Skeletal muscle cell (primary cell): ENCODE measurements around the gene SCAP.

Experiments used
- DNase-seq: peaks from one replicate; pipeline ENCODE4 v3.0.0-alpha.2; 2010; ENCODE audit warnings: low read depth
- H3K4me3 ChIP-seq: 2 replicates; pipeline ENCODE4 v1.5.1; 2011; ENCODE audit warnings: low read depth, mild to moderate bottlenecking, control low read depth, low read length, moderate library complexity

SCAP gene

GRCh38 chr3:47419083-47420043 lies 56.4 kb downstream of the SCAP start:
- DNase-seq = no peak
- H3K4me3 ChIP-seq = no peak overlapping the region

GRCh38 chr3:47418167-47419082 lies 57.3 kb downstream of the SCAP start:
- DNase-seq = no peak
- H3K4me3 ChIP-seq = no peak overlapping the region

DNA sequence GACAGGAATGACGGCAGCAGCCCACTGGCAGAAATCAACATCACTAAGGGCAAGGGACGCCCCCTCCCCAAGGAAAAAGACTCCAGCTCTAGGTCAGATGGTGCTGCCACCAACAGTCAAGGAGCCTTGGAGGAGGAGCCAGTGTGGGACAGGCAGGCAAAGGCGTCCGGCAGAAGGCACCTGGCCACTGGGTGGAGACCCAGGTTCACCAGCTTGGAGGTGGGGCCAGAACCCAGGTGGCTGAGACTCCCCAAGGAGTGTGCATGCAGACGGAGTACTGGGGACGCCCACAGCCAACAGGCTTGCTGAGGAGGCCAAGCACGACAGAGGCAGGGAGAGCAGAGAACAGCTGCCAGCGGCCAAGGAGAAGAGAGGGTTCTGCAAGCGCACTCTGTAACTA lies 59.7 kb downstream of the SCAP start:
- no peak for DNase-seq
- H3K4me3 ChIP-seq = no peak overlapping the region

DNA sequence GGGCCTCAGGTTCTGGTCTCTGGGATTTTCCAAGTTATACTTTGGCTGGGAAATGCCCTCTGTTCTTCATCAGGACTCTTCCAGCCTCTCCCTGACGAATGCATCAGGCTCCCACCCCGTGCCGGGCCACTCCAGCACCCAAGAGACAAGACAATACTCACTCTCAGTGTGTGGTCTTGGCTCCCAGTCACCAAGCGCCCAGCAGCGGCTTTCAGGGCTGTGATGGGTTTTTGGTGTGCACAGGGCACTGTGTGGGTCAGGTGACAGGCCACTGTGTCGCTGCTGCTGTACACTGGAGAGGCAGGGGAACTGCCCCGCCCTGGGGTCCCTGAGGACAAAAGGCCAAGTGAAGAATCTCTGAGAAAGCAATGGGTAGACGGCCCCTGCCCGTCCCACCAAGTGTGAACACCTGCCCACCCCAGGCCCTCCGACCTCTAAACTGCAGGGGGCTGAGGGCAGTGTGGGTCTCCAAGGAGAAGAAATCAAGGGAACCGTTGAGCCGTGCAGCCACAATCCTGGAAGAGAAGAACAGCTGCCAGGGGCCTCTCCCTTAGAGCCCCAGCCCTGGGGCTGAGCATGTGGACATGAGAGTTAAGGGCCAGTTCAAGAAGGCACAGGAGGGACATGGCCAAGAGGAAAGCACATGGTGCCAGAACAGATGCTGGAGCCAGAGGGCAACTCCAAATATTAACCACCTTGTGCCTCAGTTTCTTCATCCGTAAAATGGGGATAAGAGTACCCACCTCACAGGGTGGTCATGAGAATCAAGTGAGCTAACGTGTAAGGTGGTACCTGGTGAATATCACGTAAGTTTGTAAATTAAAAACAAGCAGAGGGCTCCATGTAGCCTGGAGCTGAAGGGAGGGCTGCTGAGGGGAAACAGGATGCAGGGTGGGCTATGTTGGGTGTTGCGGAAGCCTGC lies 60.8 kb downstream of the SCAP start:
- DNase-seq = no peak
- H3K4me3 ChIP-seq = no peak overlapping the region

DNA sequence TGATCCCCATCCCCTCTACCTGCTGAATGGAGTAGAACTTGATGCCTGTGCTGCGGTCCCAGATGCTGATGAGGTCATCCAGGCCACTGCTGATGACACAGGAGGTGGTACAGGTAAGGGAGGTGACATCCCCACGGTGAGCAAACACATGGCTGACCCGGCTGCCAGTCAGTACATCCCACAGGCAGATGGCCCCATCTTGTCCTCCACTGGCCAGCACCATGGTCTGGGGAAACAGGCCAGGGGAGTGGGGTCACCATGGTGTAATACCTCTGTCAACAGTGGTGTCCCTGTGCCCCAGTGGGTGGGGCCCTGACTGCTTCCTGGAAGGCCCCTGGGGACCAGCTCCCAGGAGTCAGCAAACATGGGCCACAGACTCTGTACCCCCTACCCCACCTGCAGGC lies 61.6 kb downstream of the SCAP start:
- H3K4me3 ChIP-seq = no peak overlapping the region
- DNase-seq = no peak

DNA sequence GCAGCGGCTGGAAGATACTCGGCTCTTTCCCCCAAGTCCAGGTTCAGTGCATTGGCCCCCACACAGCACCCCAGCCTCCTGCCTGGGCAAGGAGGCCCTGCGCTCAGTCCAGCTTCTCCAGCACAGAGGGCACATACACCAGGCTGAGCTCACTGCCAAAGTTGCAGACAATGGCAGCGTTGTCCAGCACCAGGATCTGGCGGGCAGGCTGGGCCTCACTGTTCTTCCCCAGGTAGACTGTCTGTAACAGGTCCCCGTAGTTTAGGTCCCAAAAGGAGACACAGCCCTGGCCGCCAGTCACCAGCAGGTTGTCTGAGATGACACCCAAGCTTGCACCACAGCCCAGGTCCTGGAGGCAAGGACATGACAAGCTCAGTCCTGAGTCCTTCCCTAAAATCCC lies 62.0 kb downstream of the SCAP start:
- H3K4me3 ChIP-seq = no peak overlapping the region
- DNase-seq = no peak

- DNase-seq = no peak
- H3K4me3 ChIP-seq = no peak overlapping the region
Measured at GRCh38 chr3:47412842-47413520, 62.8 kb downstream of the SCAP start.

DNA sequence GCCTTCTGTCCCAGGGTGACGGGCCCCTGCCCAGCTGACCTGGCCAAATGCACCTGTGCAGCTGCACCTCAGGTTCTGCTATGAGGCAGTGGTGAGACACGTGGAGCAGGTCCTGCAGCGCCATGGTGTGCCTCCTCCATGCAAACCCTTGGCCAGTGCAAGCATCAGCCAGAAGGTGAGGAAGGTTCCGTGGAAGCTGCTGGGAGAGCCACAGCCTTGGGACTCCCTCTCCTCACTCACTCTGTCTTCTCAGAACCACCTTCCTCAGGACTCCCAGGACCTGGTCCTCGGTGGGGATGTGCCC lies 63.3 kb downstream of the SCAP start:
- DNase-seq = no peak
- H3K4me3 ChIP-seq = no peak overlapping the region

GRCh38 chr3:47411696-47412452 lies 63.9 kb downstream of the SCAP start:
- H3K4me3 ChIP-seq = no peak overlapping the region
- no peak for DNase-seq

DNA sequence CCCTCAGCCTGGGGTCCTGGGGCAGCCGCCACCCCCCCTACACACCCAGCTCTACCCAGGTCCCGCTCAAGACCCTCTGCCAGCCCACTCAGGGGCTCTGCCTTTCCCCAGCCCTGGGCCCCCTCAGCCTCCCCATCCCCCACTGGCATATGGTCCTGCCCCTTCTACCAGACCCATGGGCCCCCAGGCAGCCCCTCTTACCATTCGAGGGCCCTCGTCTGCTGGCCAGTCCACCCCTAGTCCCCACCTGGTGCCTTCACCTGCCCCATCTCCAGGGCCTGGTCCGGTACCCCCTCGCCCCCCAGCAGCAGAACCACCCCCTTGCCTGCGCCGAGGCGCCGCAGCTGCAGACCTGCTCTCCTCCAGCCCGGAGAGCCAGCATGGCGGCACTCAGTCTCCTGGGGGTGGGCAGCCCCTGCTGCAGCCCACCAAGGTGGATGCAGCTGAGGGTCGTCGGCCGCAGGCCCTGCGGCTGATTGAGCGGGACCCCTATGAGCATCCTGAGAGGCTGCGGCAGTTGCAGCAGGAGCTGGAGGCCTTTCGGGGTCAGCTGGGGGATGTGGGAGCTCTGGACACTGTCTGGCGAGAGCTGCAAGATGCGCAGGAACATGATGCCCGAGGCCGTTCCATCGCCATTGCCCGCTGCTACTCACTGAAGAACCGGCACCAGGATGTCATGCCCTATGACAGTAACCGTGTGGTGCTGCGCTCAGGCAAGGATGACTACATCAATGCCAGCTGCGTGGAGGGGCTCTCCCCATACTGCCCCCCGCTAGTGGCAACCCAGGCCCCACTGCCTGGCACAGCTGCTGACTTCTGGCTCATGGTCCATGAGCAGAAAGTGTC lies 64.7 kb downstream of the SCAP start:
- H3K4me3 ChIP-seq = no peak overlapping the region
- no peak for DNase-seq

- DNase-seq = no peak
- no peak overlapping the region for H3K4me3 ChIP-seq
Measured at GRCh38 chr3:47410417-47410720, 65.4 kb downstream of the SCAP start.

DNA sequence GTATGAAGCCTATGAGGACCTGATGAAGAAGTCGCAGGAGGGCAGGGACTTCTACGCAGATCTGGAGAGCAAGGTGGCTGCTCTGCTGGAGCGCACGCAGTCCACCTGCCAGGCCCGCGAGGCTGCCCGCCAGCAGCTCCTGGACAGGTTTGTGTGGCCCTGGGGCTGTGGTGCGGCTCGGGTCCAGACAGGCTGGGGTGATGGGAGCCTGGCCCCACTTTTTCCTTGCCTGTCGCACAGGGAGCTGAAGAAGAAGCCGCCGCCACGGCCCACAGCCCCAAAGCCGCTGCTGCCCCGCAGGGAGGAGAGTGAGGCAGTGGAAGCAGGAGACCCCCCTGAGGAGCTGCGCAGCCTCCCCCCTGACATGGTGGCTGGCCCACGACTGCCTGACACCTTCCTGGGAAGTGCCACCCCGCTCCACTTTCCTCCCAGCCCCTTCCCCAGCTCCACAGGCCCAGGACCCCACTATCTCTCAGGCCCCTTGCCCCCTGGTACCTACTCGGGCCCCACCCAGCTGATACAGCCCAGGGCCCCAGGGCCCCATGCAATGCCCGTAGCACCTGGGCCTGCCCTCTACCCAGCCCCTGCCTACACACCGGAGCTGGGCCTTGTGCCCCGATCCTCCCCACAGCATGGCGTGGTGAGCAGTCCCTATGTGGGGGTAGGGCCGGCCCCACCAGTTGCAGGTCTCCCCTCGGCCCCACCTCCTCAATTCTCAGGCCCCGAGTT lies 65.9 kb downstream of the SCAP start:
- DNase-seq = no peak

GRCh38 chr3:47409284-47409683 lies 66.5 kb downstream of the SCAP start:
- DNase-seq = no peak

More for the DNA sequence above, 65.9 kb downstream of the SCAP start:
- no peak overlapping the region for H3K4me3 ChIP-seq

DNA sequence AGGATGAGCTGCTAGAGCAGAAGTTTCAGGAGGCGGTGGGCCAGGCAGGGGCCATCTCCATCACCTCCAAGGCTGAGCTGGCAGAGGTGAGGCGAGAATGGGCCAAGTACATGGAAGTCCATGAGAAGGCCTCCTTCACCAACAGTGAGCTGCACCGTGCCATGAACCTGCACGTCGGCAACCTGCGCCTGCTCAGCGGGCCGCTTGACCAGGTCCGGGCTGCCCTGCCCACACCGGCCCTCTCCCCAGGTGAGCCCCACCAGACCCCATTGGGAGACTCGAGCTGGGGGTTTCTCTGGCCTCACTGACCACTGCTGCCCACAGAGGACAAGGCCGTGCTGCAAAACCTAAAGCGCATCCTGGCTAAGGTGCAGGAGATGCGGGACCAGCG lies 66.9 kb downstream of the SCAP start:
- no peak for DNase-seq
- H3K4me3 ChIP-seq = no peak overlapping the region

More at GRCh38 chr3:47409284-47409683, 66.5 kb downstream of the SCAP start:
- no peak overlapping the region for H3K4me3 ChIP-seq

DNA sequence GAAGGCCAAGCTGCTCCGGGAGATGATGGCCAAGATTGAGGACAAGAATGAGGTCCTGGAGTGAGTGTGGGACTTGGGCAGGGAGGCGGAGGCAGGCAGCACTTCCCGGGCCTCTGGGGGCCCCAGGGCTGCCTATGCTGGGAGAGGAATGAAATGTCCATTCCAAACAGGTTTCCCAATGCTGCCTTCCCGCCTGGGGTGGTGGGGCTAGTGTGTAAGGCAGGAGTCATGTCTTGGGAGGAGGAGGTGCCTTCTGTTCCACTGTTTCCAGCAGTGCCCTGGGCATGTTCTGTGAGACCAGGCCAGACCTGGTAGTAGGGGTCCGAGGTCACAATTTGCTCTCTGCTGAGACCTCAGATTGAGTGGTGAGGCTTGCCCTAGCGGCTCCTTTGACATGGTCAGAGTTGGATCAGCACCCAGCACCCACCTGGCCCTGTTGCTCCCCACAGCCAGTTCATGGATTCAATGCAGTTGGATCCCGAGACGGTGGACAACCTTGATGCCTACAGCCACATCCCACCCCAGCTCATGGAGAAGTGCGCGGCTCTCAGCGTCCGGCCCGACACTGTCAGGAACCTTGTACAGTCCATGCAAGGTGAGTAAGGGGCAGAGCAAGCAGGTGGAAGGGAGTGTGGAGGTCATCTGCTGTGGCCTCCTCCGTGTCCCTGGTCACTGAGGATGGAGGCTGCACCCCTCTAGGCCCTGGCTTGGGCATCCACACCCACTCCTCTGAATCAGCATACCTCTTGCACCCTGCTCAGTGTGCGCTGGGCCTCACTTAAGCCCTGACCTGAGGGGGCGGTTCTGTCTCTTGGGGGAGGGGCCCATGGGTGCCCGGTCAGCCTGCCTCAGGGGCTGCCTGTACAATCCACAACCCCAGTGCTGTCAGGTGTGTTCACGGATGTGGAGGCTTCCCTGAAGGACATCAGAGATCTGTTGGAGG lies 67.6 kb downstream of the SCAP start:
- no peak overlapping the region for H3K4me3 ChIP-seq
- DNase-seq = no peak

DNA sequence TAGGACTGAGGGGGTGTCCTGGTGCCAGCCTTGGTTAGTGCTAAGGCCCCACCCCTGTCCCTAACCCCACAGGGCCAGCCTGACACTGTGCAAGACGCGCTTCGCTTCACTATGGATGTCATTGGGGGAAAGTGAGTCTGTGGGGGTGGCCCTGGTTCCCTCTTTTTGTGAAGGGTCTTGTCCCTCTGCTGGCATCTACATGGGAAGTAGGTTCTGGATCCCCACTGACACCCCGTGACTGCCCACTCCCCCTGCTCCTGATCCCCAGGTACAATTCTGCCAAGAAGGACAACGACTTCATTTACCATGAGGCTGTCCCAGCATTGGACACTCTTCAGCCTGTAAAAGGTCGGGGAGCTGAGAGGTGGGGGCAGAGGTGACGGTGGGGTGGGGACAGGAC lies 68.5 kb downstream of the SCAP start:
- DNase-seq = no peak
- no peak overlapping the region for H3K4me3 ChIP-seq
